ENCODE measurements around the gene C3. TPM values are rescaled to one million over a fixed set of nuclear protein-coding genes. Genes with fewer than 3 reads are reported as not detected.
"Not testable (repeated sequence)": the region's sequence is repeated elsewhere in the genome, so short reads cannot be mapped to it uniquely, and the experiment has no call there.

Gene C3
- total RNA-seq, 1 donor from 2014 or later: 71.5 TPM

GRCh38 chr19:6660930-6661329 is 59.5 kb downstream of the C3 start:
- H3K27me3 ChIP-seq (ENCODE audit: control insufficient read depth in 3 of 3, insufficient read depth in 3 of 3, low read length in 3 of 3): peaks cover 29 to 56% (median 36%) of the 10 kb centered on the region in 3 donors

DNA sequence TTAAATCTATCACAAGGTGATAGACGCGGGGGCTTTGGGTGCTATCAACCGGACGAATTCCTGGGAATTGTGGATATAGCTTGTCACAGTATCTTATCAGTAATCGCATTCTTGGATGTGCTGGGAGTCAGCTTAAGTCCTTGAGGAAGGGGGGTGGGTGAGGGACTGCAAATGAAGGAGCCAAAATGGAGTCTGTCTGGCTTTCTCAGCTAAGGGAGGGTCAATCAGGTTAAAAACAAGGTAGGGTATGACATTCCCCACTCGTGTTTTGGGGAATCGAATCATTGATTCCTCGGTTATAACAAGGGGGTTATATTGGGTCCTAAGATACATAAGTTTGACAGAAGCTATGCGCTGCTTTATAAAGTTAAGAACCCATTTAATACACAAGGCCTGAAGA is 64.1 kb downstream of the C3 start:
- H3K9ac ChIP-seq (ENCODE audit: low read depth in 1 of 3, low read length in 3 of 3); H3K9me3 ChIP-seq (ENCODE audit: control insufficient read depth in 3 of 3, low read length in 3 of 3); H3K4me3 ChIP-seq (ENCODE audit: low read length in 3 of 3); H3K36me3 ChIP-seq (ENCODE audit: control insufficient read depth in 3 of 3, insufficient read depth in 3 of 3, low read length in 3 of 3); H3K4me1 ChIP-seq (ENCODE audit: control insufficient read depth in 3 of 3, insufficient read depth in 3 of 3, low read length in 3 of 3); H3K27ac ChIP-seq (ENCODE audit: low read depth, low read length): not testable (repeated sequence)
- H3K27me3 ChIP-seq (ENCODE audit: control insufficient read depth in 3 of 3, insufficient read depth in 3 of 3, low read length in 3 of 3): peaks cover 22 to 32% (median 32%) of the 10 kb centered on the region in 3 donors

More at GRCh38 chr19:6660930-6661329, 59.5 kb downstream of the C3 start:
- H3K36me3 ChIP-seq (ENCODE audit: control insufficient read depth in 3 of 3, insufficient read depth in 3 of 3, low read length in 3 of 3): no peaks in the 10 kb centered on the region
- no peak overlapping the region for H3K4me3 ChIP-seq (ENCODE audit: low read length in 3 of 3)
- H3K9me3 ChIP-seq (ENCODE audit: control insufficient read depth in 3 of 3, low read length in 3 of 3): peaks cover 0 to 4% (median 2%) of the 10 kb centered on the region in 3 donors
- H3K9ac ChIP-seq (ENCODE audit: low read depth in 1 of 3, low read length in 3 of 3): no peak overlapping the region
- no peak overlapping the region for H3K27ac ChIP-seq (ENCODE audit: low read depth, low read length)
- H3K4me1 ChIP-seq (ENCODE audit: control insufficient read depth in 3 of 3, insufficient read depth in 3 of 3, low read length in 3 of 3): no peaks in the 10 kb centered on the region

GRCh38 chr19:6654347-6655310 is 65.8 kb downstream of the C3 start:
- Histone ChIP-seq H3K27me3 (ENCODE audit: control insufficient read depth in 3 of 3, insufficient read depth in 3 of 3, low read length in 3 of 3) (peaks cover 14 to 18% (median 18%) of the 10 kb centered on the region in 3 donors), H3K4me3 (ENCODE audit: low read length in 3 of 3) (no peak overlapping the region)

DNA sequence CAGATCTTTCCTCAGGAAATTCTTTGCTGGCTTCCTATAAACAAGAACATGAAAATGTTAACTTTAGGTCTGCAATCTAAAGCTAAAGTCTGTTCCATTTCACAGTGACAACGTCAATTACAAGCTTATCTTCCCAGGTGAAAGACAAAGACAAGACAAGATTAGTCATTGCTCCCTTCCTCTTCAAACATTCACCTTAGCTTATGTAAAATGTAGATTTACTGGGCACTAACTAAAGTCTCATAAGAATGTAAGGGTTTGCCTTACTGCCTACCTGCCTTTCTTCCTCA is 67.7 kb downstream of the C3 start:
- peaks cover 5 to 10% (median 9%) of the 10 kb centered on the region in 3 donors for H3K27me3 ChIP-seq (ENCODE audit: control insufficient read depth in 3 of 3, insufficient read depth in 3 of 3, low read length in 3 of 3)
- no peaks in the 10 kb centered on the region for H3K36me3 ChIP-seq (ENCODE audit: control insufficient read depth in 3 of 3, insufficient read depth in 3 of 3, low read length in 3 of 3)
- H3K4me3 ChIP-seq (ENCODE audit: low read length in 3 of 3): no peak overlapping the region
- H3K4me1 ChIP-seq (ENCODE audit: control insufficient read depth in 3 of 3, insufficient read depth in 3 of 3, low read length in 3 of 3): no peaks in the 10 kb centered on the region
- H3K27ac ChIP-seq (ENCODE audit: low read depth, low read length): no peak overlapping the region
- peaks cover 0 to 3% (median 0%) of the 10 kb centered on the region in 3 donors for H3K9me3 ChIP-seq (ENCODE audit: control insufficient read depth in 3 of 3, low read length in 3 of 3)
- H3K9ac ChIP-seq (ENCODE audit: low read depth in 1 of 3, low read length in 3 of 3): no peak overlapping the region

More at GRCh38 chr19:6654347-6655310, 65.8 kb downstream of the C3 start:
- Histone ChIP-seq H3K9me3 (ENCODE audit: control insufficient read depth in 3 of 3, low read length in 3 of 3) (peaks cover 0 to 3% (median 0%) of the 10 kb centered on the region in 3 donors), H3K27ac (ENCODE audit: low read depth, low read length) (no peak overlapping the region), H3K36me3 (ENCODE audit: control insufficient read depth in 3 of 3, insufficient read depth in 3 of 3, low read length in 3 of 3) (no peaks in the 10 kb centered on the region), H3K4me1 (ENCODE audit: control insufficient read depth in 3 of 3, insufficient read depth in 3 of 3, low read length in 3 of 3) (no peaks in the 10 kb centered on the region), H3K9ac (ENCODE audit: low read depth in 1 of 3, low read length in 3 of 3) (no peak overlapping the region)

DNA sequence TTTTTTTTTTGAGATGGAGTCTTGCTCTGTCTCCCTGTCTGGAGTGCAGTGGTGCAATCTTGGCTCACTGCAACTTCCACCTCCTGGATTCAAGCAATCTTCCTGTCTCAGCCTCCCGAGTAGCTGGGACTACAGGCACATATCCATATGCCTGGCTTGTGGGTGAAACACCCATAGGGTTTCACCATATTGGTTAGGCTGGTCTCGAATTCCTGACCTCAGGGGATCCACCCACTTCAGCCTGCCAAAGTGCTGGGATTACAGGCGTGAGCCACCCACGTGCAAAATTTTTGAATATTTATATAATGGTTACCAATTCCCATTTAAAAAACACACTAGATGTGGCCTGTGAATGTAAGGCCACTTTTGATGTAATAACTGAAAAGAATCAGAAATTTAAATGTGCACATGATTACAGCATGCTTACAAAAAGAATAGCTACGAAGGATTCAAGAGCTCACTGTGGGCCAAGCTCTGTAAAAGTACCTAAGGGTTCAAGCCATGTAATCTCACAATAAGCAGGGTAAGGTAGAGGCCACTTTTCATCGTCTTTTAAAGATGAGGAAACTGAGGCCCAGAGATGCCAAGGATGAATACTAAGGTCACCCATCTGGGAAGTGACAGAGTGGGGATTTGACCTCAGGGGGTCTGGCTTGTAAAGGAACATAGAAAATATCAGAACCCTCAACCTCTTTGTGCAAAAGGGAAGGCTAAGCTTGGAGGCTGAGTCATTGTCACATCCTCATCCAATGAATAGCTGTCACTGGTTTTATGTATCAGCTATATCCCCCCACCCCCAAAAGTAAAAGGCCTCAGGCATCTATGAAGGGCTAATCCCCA is 68.3 kb downstream of the C3 start:
- Histone ChIP-seq H3K36me3 (ENCODE audit: control insufficient read depth in 3 of 3, insufficient read depth in 3 of 3, low read length in 3 of 3) (no peaks in the 10 kb centered on the region), H3K27ac (ENCODE audit: low read depth, low read length) (no peak overlapping the region), H3K4me3 (ENCODE audit: low read length in 3 of 3) (no peak overlapping the region), H3K4me1 (ENCODE audit: control insufficient read depth in 3 of 3, insufficient read depth in 3 of 3, low read length in 3 of 3) (no peaks in the 10 kb centered on the region), H3K27me3 (ENCODE audit: control insufficient read depth in 3 of 3, insufficient read depth in 3 of 3, low read length in 3 of 3) (peaks cover 0 to 10% (median 6%) of the 10 kb centered on the region in 3 donors), H3K9me3 (ENCODE audit: control insufficient read depth in 3 of 3, low read length in 3 of 3) (peaks cover 0 to 3% (median 0%) of the 10 kb centered on the region in 3 donors), H3K9ac (ENCODE audit: low read depth in 1 of 3, low read length in 3 of 3) (no peak overlapping the region)

DNA sequence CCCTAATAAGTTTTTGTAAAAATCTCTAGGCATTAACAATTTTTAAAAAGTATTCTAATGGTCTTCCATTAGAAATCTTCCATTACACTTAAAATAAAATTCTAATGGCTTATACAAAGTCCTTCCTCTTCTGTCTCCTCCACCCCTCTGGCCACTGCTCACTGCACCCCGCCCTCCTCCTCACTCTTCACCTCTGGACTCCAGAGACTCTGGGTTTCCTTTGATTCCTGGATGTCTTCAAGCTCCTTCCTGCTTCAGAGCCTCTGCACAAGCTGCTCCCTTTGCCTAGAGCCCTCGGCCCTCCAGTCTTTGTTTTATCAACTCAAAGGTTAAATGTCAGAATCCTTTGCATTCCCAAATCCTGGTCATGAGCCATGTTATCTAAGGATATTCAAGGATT is 71.3 kb downstream of the C3 start:
- Histone ChIP-seq H3K36me3 (ENCODE audit: control insufficient read depth in 3 of 3, insufficient read depth in 3 of 3, low read length in 3 of 3) (no peaks in the 10 kb centered on the region), H3K4me3 (ENCODE audit: low read length in 3 of 3) (no peak overlapping the region), H3K9ac (ENCODE audit: low read depth in 1 of 3, low read length in 3 of 3) (no peak overlapping the region), H3K4me1 (ENCODE audit: control insufficient read depth in 3 of 3, insufficient read depth in 3 of 3, low read length in 3 of 3) (no peaks in the 10 kb centered on the region), H3K27ac (ENCODE audit: low read depth, low read length) (no peak overlapping the region), H3K27me3 (ENCODE audit: control insufficient read depth in 3 of 3, insufficient read depth in 3 of 3, low read length in 3 of 3) (peaks cover 0 to 8% (median 3%) of the 10 kb centered on the region in 3 donors), H3K9me3 (ENCODE audit: control insufficient read depth in 3 of 3, low read length in 3 of 3) (peaks cover 0 to 3% (median 0%) of the 10 kb centered on the region in 3 donors)

DNA sequence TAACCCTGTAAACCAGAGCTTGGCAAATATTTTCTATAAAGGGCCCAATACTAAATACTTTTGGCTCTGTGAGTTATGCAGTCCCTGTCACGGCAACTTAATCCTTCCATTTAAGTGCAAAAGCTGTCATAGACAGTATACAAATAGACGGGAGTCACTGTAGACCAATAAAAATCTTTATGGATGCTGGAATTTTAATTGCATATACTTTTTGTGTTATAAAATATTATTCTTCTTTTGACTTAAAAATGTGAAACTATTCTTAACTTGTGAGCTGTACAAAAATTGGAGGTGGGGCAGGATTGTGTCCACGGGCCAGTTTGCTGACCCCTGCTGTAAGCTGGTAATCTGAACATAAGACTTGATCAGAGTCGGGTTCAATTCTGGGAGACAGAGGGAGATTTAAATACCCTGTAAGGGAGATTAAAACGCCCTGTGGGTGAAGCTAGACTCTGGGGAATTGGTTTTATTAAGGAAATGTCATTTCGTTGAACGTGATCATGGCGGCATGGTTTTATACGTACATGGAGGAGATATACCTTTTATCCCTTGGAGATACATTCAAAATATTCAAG is 72.2 kb downstream of the C3 start:
- no peaks in the 10 kb centered on the region for H3K4me1 ChIP-seq (ENCODE audit: control insufficient read depth in 3 of 3, insufficient read depth in 3 of 3, low read length in 3 of 3)
- peaks cover 0 to 8% (median 3%) of the 10 kb centered on the region in 3 donors for H3K27me3 ChIP-seq (ENCODE audit: control insufficient read depth in 3 of 3, insufficient read depth in 3 of 3, low read length in 3 of 3)
- H3K36me3 ChIP-seq (ENCODE audit: control insufficient read depth in 3 of 3, insufficient read depth in 3 of 3, low read length in 3 of 3): no peaks in the 10 kb centered on the region
- no peak overlapping the region for H3K27ac ChIP-seq (ENCODE audit: low read depth, low read length)
- H3K9ac ChIP-seq (ENCODE audit: low read depth in 1 of 3, low read length in 3 of 3): no peak overlapping the region
- H3K4me3 ChIP-seq (ENCODE audit: low read length in 3 of 3): no peak overlapping the region
- peaks cover 0 to 3% (median 0%) of the 10 kb centered on the region in 3 donors for H3K9me3 ChIP-seq (ENCODE audit: control insufficient read depth in 3 of 3, low read length in 3 of 3)

DNA sequence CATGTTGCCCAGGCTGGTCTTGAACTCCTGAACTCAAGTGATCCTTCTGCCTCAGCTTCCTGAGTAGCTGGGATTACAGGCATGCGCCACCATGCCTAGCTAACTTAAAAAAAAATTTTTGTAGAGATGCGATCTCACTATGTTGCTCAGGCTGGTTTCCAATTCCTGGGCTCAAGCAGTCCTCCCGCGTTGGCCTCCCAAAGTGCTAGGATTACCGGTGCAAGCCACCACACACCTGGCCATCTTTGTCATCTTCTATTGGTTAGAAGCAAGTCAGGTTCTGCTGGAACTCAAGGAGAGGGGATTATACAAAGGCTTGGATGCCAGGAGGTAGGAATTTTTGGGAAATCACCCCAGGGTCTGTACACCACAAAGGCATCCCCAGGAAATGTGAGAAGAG is 75.7 kb downstream of the C3 start:
- Histone ChIP-seq H3K27me3 (ENCODE audit: control insufficient read depth in 3 of 3, insufficient read depth in 3 of 3, low read length in 3 of 3) (peaks cover 0 to 12% (median 3%) of the 10 kb centered on the region in 3 donors), H3K4me1 (ENCODE audit: control insufficient read depth in 3 of 3, insufficient read depth in 3 of 3, low read length in 3 of 3) (no peaks in the 10 kb centered on the region), H3K9me3 (ENCODE audit: control insufficient read depth in 3 of 3, low read length in 3 of 3) (no peaks in the 10 kb centered on the region), H3K36me3 (ENCODE audit: control insufficient read depth in 3 of 3, insufficient read depth in 3 of 3, low read length in 3 of 3) (no peaks in the 10 kb centered on the region), H3K4me3 (ENCODE audit: low read length in 3 of 3) (no peak overlapping the region), H3K27ac (ENCODE audit: low read depth, low read length) (no peak overlapping the region), H3K9ac (ENCODE audit: low read depth in 1 of 3, low read length in 3 of 3) (no peak overlapping the region)

DNA sequence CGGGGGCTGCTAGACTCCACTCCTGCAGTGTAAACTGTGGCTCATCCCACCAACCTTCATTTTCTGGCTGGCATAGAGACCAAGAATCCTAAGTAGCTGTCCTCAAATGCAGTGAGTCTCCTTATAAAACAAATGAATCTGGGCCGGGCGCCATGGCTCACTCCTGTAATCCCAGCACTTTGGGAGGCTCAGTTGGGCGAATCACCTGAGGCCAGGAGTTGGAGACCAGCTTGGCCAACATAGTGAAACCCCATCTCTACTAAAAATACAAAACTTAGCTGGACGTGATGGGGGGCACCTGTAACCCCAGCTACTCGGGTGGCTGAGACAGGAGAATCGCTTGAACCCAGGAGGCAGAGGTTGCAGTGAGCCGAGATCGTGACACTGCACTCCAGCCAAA is 80.1 kb downstream of the C3 start:
- not testable (repeated sequence) for H3K4me1 ChIP-seq (ENCODE audit: control insufficient read depth in 3 of 3, insufficient read depth in 3 of 3, low read length in 3 of 3); H3K9me3 ChIP-seq (ENCODE audit: control insufficient read depth in 3 of 3, low read length in 3 of 3); H3K9ac ChIP-seq (ENCODE audit: low read depth in 1 of 3, low read length in 3 of 3); H3K27ac ChIP-seq (ENCODE audit: low read depth, low read length); H3K36me3 ChIP-seq (ENCODE audit: control insufficient read depth in 3 of 3, insufficient read depth in 3 of 3, low read length in 3 of 3); H3K4me3 ChIP-seq (ENCODE audit: low read length in 3 of 3)
- H3K27me3 ChIP-seq (ENCODE audit: control insufficient read depth in 3 of 3, insufficient read depth in 3 of 3, low read length in 3 of 3): peaks cover 0 to 15% (median 0%) of the 10 kb centered on the region in 3 donors

Measured in skeletal muscle tissue (tissue), 4 donors.